Mucosa of descending colon (tissue), 3 donors: ENCODE results near the gene ABR. TPM values are rescaled to one million over a fixed set of nuclear protein-coding genes. Genes with fewer than 3 reads are reported as not detected.
A peak's percentile ranks its signal among the peaks of the same experiment; 100 is the strongest.

Experiments
- ATAC-seq: fragments of 200-7000 bp; cut with Tn5 transposase; one replicate; pipeline ENCODE4 v1.9.1; 2020; ENCODE audit warnings: mild to moderate bottlenecking, moderate library complexity
- DNase-seq, 3 donors: peaks; one replicate each; pipeline ENCODE4 v3.0.0-alpha.2; 2020
- H3K36me3 ChIP-seq: fragments of 200-600 bp; one replicate; pipeline ENCODE4 v1.8.0; 2021; ENCODE audit warnings: low read depth, mild to moderate bottlenecking
- H3K4me1 ChIP-seq: fragments of 200-600 bp; one replicate; pipeline ENCODE4 v1.8.0; 2021; ENCODE audit warnings: low read depth, mild to moderate bottlenecking
- H3K4me3 ChIP-seq: fragments of 200-600 bp; one replicate; pipeline ENCODE4 v1.8.0; 2021; ENCODE audit warnings: mild to moderate bottlenecking
- H3K9me3 ChIP-seq: fragments of 200-600 bp; one replicate; pipeline ENCODE4 v1.8.0; 2021; ENCODE audit warnings: mild to moderate bottlenecking
- intact Hi-C, 2 donors: fragments of 100-400 bp; cut with DNase I in 1 of 2; cut with micrococcal nuclease in 1 of 2; formaldehyde crosslinking; loops; one replicate each; pipeline versions ENCODE4 v1.11.0 to v1.11.1; 2022; cut with DNase I, micrococcal nuclease
- total RNA-seq, 3 donors: library from RNA; stranded (reverse); fragmentation: NEBNext Ultra II Directional in 2 of 3; extraction: Animal tissue kit (Norgen Biotek cat#: 25700) in 2 of 3; gene quantifications; one replicate each; pipeline versions ENCODE4 v1.2.1 to v1.2.4, GENCODE V29; 2021 to 2023
- TF ChIP-seq, protein P1 (sequence below): fragments of 200-600 bp; IDR thresholded peaks from one replicate; pipeline ENCODE4 v1.8.0; 2022; ENCODE audit warnings: antibody characterized with exemption, mild to moderate bottlenecking
- donor health status: DM: no; HTN: no; CAD: no; lungs with moderate emphysema.
- donor health status: DM: no; HTN: no; CAD: no.
- donor health status: DM: no; HTN: yes; CAD: no.

ABR gene
- total RNA-seq, 3 donors from 2014 or later = 257 to 470 (median 292) TPM

GRCh38 chr17:1090465-1091189, 89.2 kb downstream of the ABR start:
- Histone ChIP-seq H3K36me3 (no peaks in the 10 kb centered on the region), H3K4me1 (peaks cover 22% of the 10 kb centered on the region), H3K4me3 (no peak overlapping the region), H3K9me3 (no peaks in the 10 kb centered on the region)
- TF ChIP-seq, protein P1, sequence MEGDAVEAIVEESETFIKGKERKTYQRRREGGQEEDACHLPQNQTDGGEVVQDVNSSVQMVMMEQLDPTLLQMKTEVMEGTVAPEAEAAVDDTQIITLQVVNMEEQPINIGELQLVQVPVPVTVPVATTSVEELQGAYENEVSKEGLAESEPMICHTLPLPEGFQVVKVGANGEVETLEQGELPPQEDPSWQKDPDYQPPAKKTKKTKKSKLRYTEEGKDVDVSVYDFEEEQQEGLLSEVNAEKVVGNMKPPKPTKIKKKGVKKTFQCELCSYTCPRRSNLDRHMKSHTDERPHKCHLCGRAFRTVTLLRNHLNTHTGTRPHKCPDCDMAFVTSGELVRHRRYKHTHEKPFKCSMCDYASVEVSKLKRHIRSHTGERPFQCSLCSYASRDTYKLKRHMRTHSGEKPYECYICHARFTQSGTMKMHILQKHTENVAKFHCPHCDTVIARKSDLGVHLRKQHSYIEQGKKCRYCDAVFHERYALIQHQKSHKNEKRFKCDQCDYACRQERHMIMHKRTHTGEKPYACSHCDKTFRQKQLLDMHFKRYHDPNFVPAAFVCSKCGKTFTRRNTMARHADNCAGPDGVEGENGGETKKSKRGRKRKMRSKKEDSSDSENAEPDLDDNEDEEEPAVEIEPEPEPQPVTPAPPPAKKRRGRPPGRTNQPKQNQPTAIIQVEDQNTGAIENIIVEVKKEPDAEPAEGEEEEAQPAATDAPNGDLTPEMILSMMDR = no peak
- intact Hi-C loops = no loop called here
- ATAC-seq (no peak), DNase-seq (no peak)

- Histone ChIP-seq H3K4me3 (no peak overlapping the region), H3K9me3 (no peaks in the 10 kb centered on the region), H3K36me3 (no peaks in the 10 kb centered on the region), H3K4me1 (peaks cover 22% of the 10 kb centered on the region)
- ATAC-seq (no peak), DNase-seq (no peak)
- TF ChIP-seq, protein P1 = no peak
- intact Hi-C loops = no loop called here
Measured at GRCh38 chr17:1089915-1090314, 89.9 kb downstream of the ABR start.

DNA sequence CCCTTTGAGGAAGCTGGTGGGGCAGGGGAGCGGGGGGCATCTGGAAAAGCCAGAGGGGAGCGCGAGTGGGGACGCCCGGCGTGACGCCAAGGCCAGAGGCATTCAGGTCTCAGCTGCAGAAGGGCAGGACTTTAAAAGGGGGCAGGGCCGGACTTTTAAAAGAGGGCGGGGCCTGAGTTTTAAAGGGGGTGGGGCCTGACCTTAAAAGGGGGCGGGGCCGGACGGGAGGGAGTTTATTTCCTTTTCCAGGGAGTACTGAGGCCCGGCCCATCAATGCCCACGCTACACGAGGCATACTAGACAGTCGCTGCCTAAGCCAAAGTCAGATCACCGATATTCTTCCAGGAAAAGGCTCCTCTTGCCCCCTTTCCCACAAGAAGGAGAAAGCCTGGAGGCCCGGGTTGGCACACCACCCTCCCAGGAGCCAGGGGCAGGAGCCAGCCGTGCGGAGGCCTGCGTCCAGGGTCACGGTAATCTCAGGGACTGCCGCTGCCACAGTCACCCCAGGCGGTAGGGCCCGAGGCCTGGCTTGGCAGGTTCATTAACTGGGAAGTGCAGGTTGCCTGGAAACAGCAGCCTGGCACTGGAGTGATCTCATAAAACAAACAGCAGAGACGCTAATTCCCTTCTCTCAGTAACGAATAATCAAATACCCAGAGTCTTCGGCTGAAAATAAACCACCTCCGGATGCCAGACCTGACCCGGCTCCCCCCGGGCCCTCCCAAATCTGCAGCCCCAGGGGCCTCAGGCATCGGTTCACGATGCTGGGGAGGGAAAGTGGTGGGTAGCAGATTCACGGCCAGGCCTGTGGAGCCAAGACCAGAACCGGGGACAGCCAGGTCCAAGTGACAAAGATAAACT, 92.2 kb downstream of the ABR start:
- peaks cover 22% of the 10 kb centered on the region for H3K4me1 ChIP-seq
- TF ChIP-seq, protein P1 = no peak
- H3K4me3 ChIP-seq = no peak overlapping the region

DNA sequence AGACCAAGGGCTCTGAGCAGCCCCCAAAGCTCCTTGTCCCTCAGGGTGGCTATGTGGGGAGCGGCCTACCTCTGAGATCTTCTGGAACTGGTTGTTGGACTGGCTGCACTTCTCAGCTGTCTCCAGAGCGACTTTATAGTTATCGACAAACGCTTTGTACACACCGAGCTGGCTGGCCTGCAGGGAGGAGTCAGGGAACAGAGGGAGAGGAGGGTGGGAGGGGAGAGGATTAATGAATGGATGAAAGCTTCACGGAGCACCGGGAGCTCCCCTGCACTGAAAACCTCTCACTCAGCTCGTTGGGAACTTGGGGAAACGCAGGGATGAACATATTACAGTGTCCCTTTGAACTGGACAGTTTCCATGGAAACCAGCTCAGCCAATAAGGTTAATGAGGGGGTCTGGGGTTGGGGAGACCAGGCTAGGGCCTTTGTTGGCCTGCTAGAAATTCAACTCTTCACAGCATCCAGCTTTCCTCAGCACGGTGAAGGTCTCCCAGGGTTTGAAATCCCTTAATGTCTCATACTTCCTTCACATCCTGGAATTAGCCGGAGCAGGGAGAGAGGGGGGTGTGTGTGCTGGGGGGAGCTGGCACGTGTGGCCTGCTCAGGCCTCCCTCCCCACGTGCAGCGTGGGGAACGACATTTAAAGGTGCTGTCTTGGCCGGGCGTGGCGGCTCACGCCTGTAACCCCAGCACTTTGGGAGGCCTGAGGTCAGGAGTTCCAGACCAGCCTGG, 96.2 kb downstream of the ABR start:
- intact Hi-C loops = no loop called here
- Histone ChIP-seq H3K36me3 (no peaks in the 10 kb centered on the region), H3K4me3 (no peak overlapping the region), H3K4me1 (peaks cover 29% of the 10 kb centered on the region), H3K9me3 (no peaks in the 10 kb centered on the region)
- TF ChIP-seq, protein P1 = no peak
- peak; percentile 7 for ATAC-seq
- DNase-seq = peak in 2 of 3 donors; percentile 38 to 45

More for the DNA sequence above, 92.2 kb downstream of the ABR start:
- DNase-seq (peak; percentile 79 to 88 (median 84)), ATAC-seq (peak; percentile 89)
- Histone ChIP-seq H3K36me3 (no peaks in the 10 kb centered on the region), H3K9me3 (no peaks in the 10 kb centered on the region)
- intact Hi-C loops = no loop called here

GRCh38 chr17:1082579-1082978, 97.2 kb downstream of the ABR start:
- intact Hi-C loops = no loop called here
- H3K36me3 ChIP-seq = no peaks in the 10 kb centered on the region
- peaks cover 19% of the 10 kb centered on the region for H3K4me1 ChIP-seq
- DNase-seq (peak in 2 of 3 donors; percentile 11 to 15), ATAC-seq (no peak)
- H3K4me3 ChIP-seq = no peak overlapping the region
- TF ChIP-seq, protein P1 = no peak
- no peaks in the 10 kb centered on the region for H3K9me3 ChIP-seq
